GM21367 (cell line): Measurements from ENCODE around the gene ALPP.
"Not testable (repeated sequence)": the region's sequence is repeated elsewhere in the genome, so short reads cannot be mapped to it uniquely, and the experiment has no call there.

Source experiments
- ATAC-seq: cut with Tn5 transposase; IDR thresholded peaks from one replicate; pipeline ENCODE4 v1.9.1; 2021; ENCODE audit not compliant: unreplicated experiment

Gene ALPP

DNA sequence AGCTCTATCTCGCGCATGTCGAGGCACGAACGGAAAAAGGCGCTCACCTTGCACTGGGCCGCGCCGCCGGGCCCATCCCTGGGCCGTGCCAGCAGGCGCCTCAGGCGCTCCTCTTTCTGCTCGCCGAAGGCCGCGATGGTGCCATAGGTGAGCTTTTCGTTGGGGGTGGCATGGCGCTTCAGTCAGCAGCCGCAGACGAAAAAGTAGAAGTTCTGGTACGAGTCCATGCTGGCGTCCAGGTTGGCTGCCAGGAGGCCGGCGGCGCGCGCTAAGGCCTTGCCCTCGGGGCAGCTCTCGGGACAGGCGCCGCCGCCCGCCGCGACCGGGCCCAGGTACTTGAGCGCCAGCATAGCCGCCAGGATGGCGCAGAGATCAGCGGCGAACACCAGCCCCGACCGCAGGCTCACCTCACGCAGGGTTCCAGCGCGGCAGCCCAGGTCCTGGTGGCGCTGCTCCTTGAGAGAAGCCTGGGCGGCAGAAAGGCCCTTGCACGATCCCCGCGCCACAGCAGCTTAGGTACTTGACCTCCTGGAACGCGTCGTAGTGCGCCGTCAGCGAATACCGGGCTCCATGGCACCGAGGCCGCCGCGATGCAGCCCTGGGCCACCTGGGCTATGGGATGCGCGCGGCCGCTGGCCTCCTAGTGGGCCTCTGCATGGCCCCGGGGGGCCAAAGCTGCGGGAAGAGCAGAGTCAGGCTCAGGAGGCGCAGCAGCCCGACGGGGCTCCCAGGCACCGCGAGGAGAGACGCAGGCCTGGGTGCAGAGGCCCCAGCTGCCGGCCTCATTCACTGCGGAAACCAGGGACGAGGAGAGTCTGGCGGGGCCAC, 40.9 kb downstream of the ALPP start:
- ATAC-seq, result no peak

DNA sequence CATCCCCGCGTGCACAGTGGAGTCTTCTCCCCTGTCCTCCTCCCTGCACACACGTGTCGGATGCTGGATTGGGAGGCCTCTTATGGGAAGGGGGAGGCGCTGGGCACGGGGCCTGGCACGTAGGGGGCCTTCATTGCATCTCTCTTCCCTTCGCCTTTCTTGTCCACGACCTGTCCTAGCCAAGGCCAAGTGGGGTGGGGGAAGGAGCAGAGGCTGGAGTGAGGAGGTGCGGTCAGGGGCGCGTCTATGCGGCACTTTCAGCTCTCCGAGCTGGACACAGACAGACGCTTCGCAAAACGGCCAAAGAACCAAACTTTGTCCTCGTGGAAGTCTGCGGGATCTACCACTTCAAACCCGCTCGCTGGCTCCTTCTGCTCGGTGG, 41.5 kb downstream of the ALPP start:
- ATAC-seq, result no peak

DNA sequence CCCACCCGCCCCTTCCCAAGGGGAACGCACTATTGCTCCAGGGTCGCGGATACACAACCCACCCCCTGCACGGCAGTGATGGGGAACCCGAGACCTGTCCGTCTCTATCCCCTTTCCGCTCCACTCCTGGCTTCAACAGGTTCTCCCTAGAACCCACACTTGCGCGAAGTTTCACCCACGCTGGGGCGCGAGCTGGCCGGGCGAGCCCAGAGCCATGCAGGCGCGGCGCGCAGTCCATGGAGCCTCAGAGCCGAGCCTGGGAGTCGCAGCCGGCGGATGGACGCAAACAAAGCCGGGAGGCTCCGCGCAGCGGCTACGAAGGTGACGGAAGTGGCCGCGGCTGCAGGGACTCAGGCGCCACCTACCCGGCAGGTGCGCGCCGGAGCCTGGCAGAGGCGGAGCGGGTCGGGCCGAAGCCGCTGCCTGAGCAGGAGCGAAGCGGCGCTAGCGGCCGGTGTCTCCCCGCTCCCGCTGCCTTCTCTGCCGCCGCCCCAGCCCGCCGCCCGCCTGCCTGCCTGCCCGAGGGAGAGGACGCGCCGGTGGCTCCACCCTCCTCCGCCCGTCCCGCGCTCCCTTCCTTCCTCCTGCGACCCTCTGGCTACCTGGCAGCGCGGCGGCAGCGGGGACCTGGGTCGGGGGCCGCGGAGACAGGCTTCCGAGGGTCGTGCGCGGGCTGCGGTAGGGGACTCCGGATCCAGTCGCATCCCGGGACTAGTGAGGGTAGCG, 42.1 kb downstream of the ALPP start:
- ATAC-seq, result no peak

DNA sequence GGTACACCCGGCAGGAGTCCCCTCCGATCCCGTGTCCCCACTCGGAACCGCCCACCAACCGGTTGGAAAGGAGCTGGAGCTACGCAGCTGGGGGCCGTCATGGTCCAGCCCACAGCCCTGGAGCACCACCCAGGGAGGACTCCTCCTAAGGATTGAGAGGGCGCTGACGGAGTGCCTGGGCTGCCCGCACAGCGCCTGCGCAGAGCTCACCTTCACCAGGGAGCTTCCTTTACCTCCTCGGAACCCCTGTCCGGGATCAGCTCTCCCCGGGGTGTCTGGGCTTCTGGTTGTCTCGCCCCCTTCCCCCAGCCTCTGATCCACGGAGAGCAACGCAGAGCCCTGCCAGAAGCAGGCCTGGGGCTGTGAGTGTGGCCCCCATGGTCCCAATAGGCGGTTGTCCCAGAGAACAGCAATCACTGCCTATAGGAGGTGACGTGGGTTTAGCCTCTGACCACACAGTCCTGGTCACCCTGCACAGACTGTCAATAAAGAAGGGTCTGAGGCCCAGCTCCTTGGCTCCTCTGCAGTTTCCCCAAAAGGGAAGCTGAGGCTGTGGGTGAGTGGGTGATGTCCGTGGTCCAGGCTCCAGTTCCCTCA, 42.7 kb downstream of the ALPP start:
- ATAC-seq, result no peak

- no peak for ATAC-seq
These were observed 43.5 kb downstream of the ALPP start for GRCh38 chr2:232422051-232422450.

DNA sequence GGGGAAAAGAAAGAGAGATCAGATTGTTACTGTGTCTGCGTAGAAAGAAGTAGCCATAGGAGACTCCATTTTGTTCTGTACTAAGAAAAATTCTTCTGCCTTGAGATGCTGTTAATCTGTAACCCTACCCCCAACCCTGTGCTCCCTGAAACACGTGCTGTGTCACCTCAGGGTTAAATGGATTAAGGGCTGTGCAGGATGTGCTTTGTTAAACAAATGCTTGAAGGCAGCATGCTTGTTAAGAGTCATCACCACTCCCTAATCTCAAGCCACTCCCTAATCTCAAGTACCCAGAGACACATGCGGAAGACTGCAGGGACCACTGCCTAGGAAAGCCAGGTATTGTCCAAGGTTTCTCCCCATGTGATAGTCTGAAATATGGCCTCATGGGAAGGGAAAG, 44.4 kb downstream of the ALPP start:
- ATAC-seq, result not testable (repeated sequence)

GRCh38 chr2:232423407-232423806, 44.9 kb downstream of the ALPP start:
- ATAC-seq, result not testable (repeated sequence)

GRCh38 chr2:232431705-232432590, 53.4 kb downstream of the ALPP start:
- no peak for ATAC-seq
